HepG2 (cell line): ENCODE measurements around the gene CLUH. TPM values are rescaled to one million over a fixed set of nuclear protein-coding genes. Genes with fewer than 3 reads are reported as not detected.

Experiments used
- BHLHE40 ChIP-seq: IDR thresholded peaks from 2 replicates; pipeline ENCODE4 v1.6.1; 2011; ENCODE audit warnings: low read length, improper control_type of control experiment
- CREB3 ChIP-seq: sonication (generic); formaldehyde crosslinking; IDR thresholded peaks from 2 replicates; pipeline ENCODE4 v1.5.0; 2020; ENCODE audit warnings: missing genetic modification reagents
- GZF1 ChIP-seq: sonication (generic); formaldehyde crosslinking; IDR thresholded peaks from 2 replicates; pipeline ENCODE4 v1.5.1; 2020; ENCODE audit warnings: mild to moderate bottlenecking, missing genetic modification reagents
- HES4 ChIP-seq: sonication (generic); formaldehyde crosslinking; IDR thresholded peaks from 2 replicates; pipeline ENCODE4 v1.9.0; 2021; ENCODE audit warnings: mild to moderate bottlenecking, missing genetic modification reagents, borderline replicate concordance
- HMG20B ChIP-seq: conservative IDR thresholded peaks from 2 replicates; pipeline ENCODE4 v1.6.1; 2016; ENCODE audit warnings: missing genetic modification reagents, missing compliant biosample characterization
- ISX ChIP-seq: sonication (generic); formaldehyde crosslinking; conservative IDR thresholded peaks from 2 replicates; pipeline ENCODE4 v1.5.0; 2020; ENCODE audit warnings: missing genetic modification reagents
- JUN ChIP-seq: sonication (generic); formaldehyde crosslinking; IDR thresholded peaks from 2 replicates; pipeline ENCODE4 v1.4.0; 2020; ENCODE audit warnings: mild to moderate bottlenecking, missing genetic modification reagents
- NCOA5 ChIP-seq: sonication (generic); formaldehyde crosslinking; IDR thresholded peaks from 2 replicates; pipeline ENCODE4 v1.4.0; 2020; ENCODE audit warnings: missing genetic modification reagents
- PRDM4 ChIP-seq: sonication (generic); formaldehyde crosslinking; IDR thresholded peaks from 2 replicates; pipeline ENCODE4 v1.9.0; 2021; ENCODE audit warnings: missing genetic modification reagents, borderline replicate concordance
- RERE ChIP-seq: IDR thresholded peaks from 2 replicates; pipeline ENCODE4 v1.6.1; 2016; ENCODE audit warnings: low read depth, missing genetic modification reagents, missing compliant biosample characterization
- XBP1 ChIP-seq: sonication (generic); formaldehyde crosslinking; IDR thresholded peaks from 2 replicates; pipeline ENCODE4 v1.5.0; 2020; ENCODE audit warnings: missing genetic modification reagents
- ZBTB3 ChIP-seq: sonication (generic); formaldehyde crosslinking; IDR thresholded peaks from 2 replicates; pipeline ENCODE4 v1.4.0; 2020; ENCODE audit warnings: low read depth, mild to moderate bottlenecking, moderate library complexity, missing genetic modification reagents, borderline replicate concordance
- ZFYVE20 ChIP-seq: sonication (generic); formaldehyde crosslinking; IDR thresholded peaks from 2 replicates; pipeline ENCODE4 v1.8.0; 2023; ENCODE audit warnings: low read depth, mild to moderate bottlenecking, moderate library complexity, missing genetic modification reagents, borderline replicate concordance
- ZNF20 ChIP-seq: sonication (generic); formaldehyde crosslinking; IDR thresholded peaks from 2 replicates; pipeline ENCODE4 v1.4.0; 2020; ENCODE audit warnings: mild to moderate bottlenecking, moderate library complexity, missing genetic modification reagents
- ZNF230 ChIP-seq: sonication (generic); formaldehyde crosslinking; IDR thresholded peaks from 2 replicates; pipeline ENCODE4 v1.4.0; 2020; ENCODE audit warnings: mild to moderate bottlenecking, missing genetic modification reagents
- ZNF451 ChIP-seq: sonication (generic); formaldehyde crosslinking; IDR thresholded peaks from 2 replicates; pipeline ENCODE4 v1.5.0; 2020; ENCODE audit warnings: mild to moderate bottlenecking, missing genetic modification reagents
- ZNF496 ChIP-seq: sonication (generic); formaldehyde crosslinking; IDR thresholded peaks from 2 replicates; pipeline ENCODE4 v1.8.1; 2023; ENCODE audit warnings: mild to moderate bottlenecking, moderate library complexity, missing genetic modification reagents; ENCODE audit not compliant: insufficient replicate concordance
- ZNF570 ChIP-seq: sonication (generic); formaldehyde crosslinking; IDR thresholded peaks from 2 replicates; pipeline ENCODE4 v1.4.0; 2020; ENCODE audit warnings: mild to moderate bottlenecking, missing genetic modification reagents, borderline replicate concordance
- ZNF652 ChIP-seq: IDR thresholded peaks from 2 replicates; pipeline ENCODE4 v1.6.1; 2016; ENCODE audit warnings: low read depth, borderline replicate concordance
- ZNF879 ChIP-seq: sonication (generic); formaldehyde crosslinking; IDR thresholded peaks from 2 replicates; pipeline ENCODE4 v1.8.1; 2023; ENCODE audit warnings: missing genetic modification reagents
- polyA plus RNA-seq, 8 experiments: library from polyadenylated mRNA; depleted of rRNA in 3 of 8; stranded (reverse) in 7 of 8; unstranded in 1 of 8; fragments of >200 nt; fragmentation: Illumina TruSeq in 4 of 8; extraction: Trizol in 4 of 8; gene quantifications; 2 replicates each; pipeline versions ENCODE4 v1.2.1 to v1.2.3, GENCODE V29; 2011 to 2016; ENCODE audit warnings: low read depth in 4 of 8, missing spikeins in 1 of 8, mixed read lengths in 1 of 8; ENCODE audit not compliant: insufficient read depth in 1 of 8
- total RNA-seq, 5 experiments: library from RNA; depleted of rRNA; stranded (reverse); fragments of >200 nt; fragmentation: Illumina TruSeq; extraction: Trizol; gene quantifications; 2 replicates each; pipeline ENCODE4 v1.2.3, GENCODE V29; 2016; ENCODE audit warnings: low read depth in 1 of 5
- TF ChIP-seq, protein P1 (sequence below): sonication (generic); formaldehyde crosslinking; IDR thresholded peaks from 2 replicates; pipeline ENCODE4 v1.8.0; 2022; ENCODE audit warnings: mild to moderate bottlenecking, missing genetic modification reagents

The CLUH gene
- total and polyA plus RNA-seq, 2 of the 13 experiments (the other 11 are each of a cell fraction or from before 2014, with no cell fraction given) = 30.9 to 60.5 TPM

GRCh38 chr17:2749784-2750181, 38.2 kb upstream of the CLUH start (continued):
- TF ChIP-seq RERE (CRISPR knock-in tag) (0 out of 2 replicates have a peak, but pooled peaks have one; percentile 30), PRDM4 (CRISPR knock-in tag) (peak; percentile 94; the same call in 1 of the 2 replicates), CREB3 (CRISPR knock-in tag) (peak; percentile 98), BHLHE40 (no peak), NCOA5 (CRISPR knock-in tag) (no peak), XBP1 (peak; percentile 90; the same call in 1 of the 2 replicates), ZBTB3 (CRISPR knock-in tag) (no peak), ZNF496 (CRISPR knock-in tag) (no peak), GZF1 (CRISPR knock-in tag) (peak; percentile 82; the same call in 1 of the 2 replicates), ZFYVE20 (CRISPR knock-in tag) (peak; percentile 96), ZNF652 (CRISPR knock-in tag) (0 out of 2 replicates have a peak, but pooled peaks have one; percentile 15), ZNF570 (CRISPR knock-in tag) (peak; percentile 49; the same call in 1 of the 2 replicates), ZNF20 (CRISPR knock-in tag) (0 out of 2 replicates have a peak, but pooled peaks have one; percentile 37), HMG20B (CRISPR knock-in tag) (no peak), JUN (CRISPR knock-in tag) (no peak), ZNF879 (peak; percentile 97), ZNF230 (CRISPR knock-in tag) (peak; percentile 97), HES4 (CRISPR knock-in tag) (peak; percentile 99), ISX (CRISPR knock-in tag) (peak; percentile 97), ZNF451 (CRISPR knock-in tag) (peak; percentile 97)
- TF ChIP-seq, protein P1, sequence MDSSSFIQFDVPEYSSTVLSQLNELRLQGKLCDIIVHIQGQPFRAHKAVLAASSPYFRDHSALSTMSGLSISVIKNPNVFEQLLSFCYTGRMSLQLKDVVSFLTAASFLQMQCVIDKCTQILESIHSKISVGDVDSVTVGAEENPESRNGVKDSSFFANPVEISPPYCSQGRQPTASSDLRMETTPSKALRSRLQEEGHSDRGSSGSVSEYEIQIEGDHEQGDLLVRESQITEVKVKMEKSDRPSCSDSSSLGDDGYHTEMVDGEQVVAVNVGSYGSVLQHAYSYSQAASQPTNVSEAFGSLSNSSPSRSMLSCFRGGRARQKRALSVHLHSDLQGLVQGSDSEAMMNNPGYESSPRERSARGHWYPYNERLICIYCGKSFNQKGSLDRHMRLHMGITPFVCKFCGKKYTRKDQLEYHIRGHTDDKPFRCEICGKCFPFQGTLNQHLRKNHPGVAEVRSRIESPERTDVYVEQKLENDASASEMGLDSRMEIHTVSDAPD (CRISPR knock-in tag) = peak; percentile 35; the same call in 1 of the 2 replicates
